Muscle of back (tissue), 13 donors: ENCODE data around the gene OR3A2. TPM values are rescaled to one million over a fixed set of nuclear protein-coding genes. Genes with fewer than 3 reads are reported as not detected.
"Not testable (repeated sequence)": the region's sequence is repeated elsewhere in the genome, so short reads cannot be mapped to it uniquely, and the experiment has no call there.

Source experiments
- DNase-seq, 3 donors: peaks; one replicate each; pipeline versions ENCODE4 v3.0.0 to v3.0.0-alpha.2; 2013
- long read RNA-seq, 9 donors: transcript quantifications; one replicate each; lab custom pipeline, GENCODE V29; 2026
- polyA plus RNA-seq, 10 donors: library from polyadenylated mRNA; unstranded; fragments of 120-200 nt; gene quantifications; one replicate each; pipeline ENCODE4 v1.2.1, GENCODE V29; 2013; ENCODE audit not compliant: insufficient read length in 10 of 10

OR3A2 gene
- polyA plus RNA-seq, result under 1 TPM in 9 of 10 donors, not detected in 1; 0.15 to 0.38 (median 0.27) TPM
- long read RNA-seq, donor 1, result 0 reads
- long read RNA-seq, donor 2, result 0 reads
- long read RNA-seq, donor 3, partial matches to known transcripts, result 0 of 1 reads
- long read RNA-seq, donor 3, other reads (novel, unspliced or antisense), result 0 of 1 reads
- long read RNA-seq, donor 4, result 0 reads
- long read RNA-seq, donor 5, result 0 reads
- long read RNA-seq, donor 6, result 0 reads
- long read RNA-seq, donor 7, result 0 reads
- long read RNA-seq, donor 8, result 0 reads
- long read RNA-seq, donor 9, result 0 reads

DNA sequence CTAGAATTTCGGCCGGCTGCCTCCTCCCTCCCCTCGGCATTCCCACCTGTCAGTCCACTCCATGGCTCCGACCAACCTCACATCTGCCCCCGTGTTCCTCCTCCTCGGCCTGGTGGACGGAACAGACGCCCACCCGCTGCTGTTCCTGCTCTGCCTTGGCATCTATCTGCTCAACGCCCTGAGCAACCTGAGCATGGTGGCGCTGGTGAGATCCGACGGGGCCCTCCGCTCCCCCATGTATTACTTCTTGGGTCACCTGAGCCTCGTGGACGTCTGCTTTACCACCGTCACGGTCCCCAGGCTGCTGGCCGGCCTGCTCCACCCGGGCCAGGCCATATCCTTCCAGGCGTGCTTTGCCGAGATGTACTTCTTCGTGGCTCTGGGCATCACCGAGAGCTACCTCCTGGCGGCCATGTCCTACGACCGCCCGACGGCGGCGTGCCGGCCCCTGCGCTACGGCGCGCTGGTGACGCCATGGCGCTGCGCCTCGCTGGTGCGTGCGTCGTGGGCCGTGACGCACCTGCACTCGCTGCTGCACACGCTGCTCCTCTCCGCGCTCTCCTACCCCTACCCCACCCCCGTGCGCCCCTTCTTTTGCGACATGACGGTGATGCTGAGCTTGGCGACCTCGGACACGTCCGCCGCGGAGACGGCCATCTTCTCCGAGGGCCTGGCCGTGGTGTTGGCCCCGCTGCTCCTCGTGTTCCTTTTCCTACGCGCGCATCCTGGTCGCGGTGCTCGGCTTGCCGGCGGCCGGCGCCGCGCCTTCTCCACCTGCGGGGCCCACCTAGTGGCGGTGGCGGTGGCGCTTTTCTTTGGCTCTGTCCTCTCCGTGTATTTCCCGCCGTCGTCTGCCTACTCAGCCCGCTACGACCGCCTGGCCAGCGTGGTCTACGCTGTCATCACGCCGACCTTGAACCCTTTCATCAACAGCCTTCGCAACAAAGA, at the start of gene OR3A2:
Gene OR3A2 (minus strand): TSS at position 440 of the 948 bp plus-strand sequence.
- DNase-seq, result no peak

DNA sequence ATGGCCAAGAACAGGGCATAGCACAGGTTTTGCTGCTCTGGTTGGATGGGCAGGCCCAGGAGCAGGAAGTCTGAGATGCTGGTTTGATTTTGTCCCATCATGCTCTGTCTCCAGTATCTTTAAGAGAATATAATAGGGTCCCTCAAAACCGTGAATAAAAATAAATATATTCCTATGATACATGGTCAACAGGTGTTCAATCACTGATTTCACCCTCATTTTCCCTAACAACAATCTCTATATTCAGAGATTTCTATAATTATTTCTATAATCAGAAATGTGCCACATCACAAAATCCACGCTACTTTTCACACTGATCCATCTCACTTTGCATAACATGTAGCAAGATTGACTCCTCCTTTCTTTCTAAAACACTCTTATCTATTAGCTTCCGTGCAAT, 47.6 kb upstream of the OR3A2 start, which contains the start of gene OR1E2:
Gene OR1E2 (minus strand): TSS at position 101 of the 400 bp plus-strand sequence. CDS start 0 bp downstream, at position 101.
- DNase-seq, result no peak

DNA sequence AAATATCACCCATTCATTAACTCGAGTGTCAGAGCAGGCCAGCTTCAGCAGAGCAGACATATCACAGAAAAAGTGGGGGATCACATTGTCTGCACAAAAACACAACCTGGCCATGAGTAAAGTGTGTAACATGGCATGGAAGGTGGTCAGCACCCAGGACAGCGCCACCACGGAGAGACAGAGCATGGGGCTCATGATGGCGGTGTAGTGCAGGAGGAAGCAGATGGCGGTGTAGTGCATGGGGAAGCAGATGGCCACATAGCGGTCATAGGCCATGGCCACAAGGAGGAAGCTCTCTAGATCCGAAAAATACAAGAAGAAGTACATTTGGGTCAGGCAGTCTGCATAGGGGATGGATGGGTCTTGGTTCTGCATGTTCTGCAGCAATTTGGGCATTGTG, 47.1 kb upstream of the OR3A2 start:
- peak in 1 of 3 donors; percentile 5 for DNase-seq

DNA sequence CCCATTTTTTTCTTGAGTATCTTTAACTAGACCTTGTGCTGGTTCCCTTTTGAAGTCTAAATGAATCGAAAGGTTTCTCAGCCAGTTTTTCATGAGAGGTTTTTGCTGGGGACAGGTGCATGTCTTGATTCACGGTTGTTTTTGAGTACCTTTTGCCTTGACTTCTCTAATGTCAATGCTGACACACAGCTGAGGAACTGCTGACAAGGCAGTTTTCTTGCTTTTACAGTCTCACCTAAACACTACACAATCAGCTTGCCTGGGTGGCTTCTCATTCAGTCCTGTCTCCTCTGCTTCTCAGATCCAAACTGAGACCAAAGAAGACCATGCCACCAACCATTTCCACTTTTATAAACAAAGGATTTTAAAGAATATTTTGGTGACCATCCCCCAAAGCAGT, 32.1 kb upstream of the OR3A2 start:
- DNase-seq, result no peak

GRCh38 chr17:3415610-3416009, 29.5 kb upstream of the OR3A2 start:
- no peak for DNase-seq

DNA sequence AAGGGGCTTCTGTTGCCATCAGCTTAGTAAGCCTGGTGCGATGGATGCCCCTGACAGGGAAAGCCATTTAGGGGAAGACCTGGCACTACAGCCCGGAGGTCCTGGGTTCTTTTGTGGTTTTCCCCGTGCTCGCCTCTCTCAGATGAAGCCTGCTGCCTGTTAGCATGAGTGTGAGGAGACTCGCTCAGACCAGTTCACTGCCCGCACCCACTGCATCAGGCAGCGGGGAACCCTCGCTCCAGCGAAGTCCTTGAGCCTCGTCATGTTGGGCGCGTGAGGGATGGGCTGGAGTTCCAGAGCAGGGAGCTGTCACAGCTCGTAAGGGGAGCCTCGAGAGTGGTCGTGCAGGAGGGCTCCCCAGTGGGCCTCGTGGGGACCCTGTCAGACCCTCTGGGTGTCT, 26.1 kb upstream of the OR3A2 start:
- not testable (repeated sequence) for DNase-seq

DNA sequence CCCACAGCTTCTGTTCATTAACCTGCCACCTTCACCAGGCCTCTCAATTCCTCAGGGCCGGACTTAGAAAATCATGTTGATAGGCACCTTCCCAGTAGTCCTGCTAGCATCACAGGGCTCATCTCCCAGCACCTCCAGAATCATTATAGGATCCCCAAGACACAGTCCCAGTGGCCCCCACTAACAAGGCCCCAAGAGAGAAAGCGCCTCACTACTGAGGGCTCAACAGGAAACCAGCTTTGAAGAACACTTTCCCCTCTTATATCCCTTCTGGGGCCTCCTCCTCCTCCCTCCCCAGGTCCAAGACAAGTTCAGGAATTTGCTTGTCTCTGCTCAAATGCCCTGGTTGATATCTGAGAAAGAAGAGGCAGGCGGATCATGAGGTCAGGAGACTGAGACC, 25.0 kb upstream of the OR3A2 start, which contains the start of gene OR3A3:
Gene OR3A3 (plus strand): TSS at position 301 of the 400 bp plus-strand sequence.
- DNase-seq, result no peak

DNA sequence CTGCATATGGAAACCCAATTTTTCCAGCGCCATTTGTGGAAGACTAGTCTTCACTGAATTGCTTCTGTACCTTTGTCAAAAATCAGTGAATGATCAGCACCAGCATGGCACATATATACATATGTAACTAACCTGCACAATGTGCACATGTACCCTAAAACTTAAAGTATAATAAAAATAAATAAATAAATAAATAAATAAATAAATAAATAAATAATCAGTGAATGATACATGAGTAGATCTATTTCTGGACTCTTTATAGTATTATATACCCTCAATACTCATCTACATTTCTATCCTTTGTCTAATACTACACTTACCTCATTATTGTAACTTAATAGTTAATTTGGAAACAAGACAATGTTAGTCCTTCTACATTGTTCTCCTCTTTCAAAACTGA, 17.7 kb upstream of the OR3A2 start:
- DNase-seq, result not testable (repeated sequence)

- DNase-seq, result no peak
Measured at GRCh38 chr17:3401786-3402185, 15.7 kb upstream of the OR3A2 start.

GRCh38 chr17:3400055-3400454, 13.9 kb upstream of the OR3A2 start:
- peak in 1 of 3 donors; percentile 5 for DNase-seq

GRCh38 chr17:3398310-3398709, 12.2 kb upstream of the OR3A2 start, which contains the start of gene OR1E1:
TSS of gene OR1E1 (minus strand) at chr17:3398410. CDS start at chr17:3398410, 0 bp downstream.
- DNase-seq, result no peak

- not testable (repeated sequence) for DNase-seq
Measured at GRCh38 chr17:3397801-3398200, 11.7 kb upstream of the OR3A2 start.

- DNase-seq, result no peak
Measured at GRCh38 chr17:3389791-3390190, 3.7 kb upstream of the OR3A2 start.

- DNase-seq, result no peak
Measured at GRCh38 chr17:3381957-3382356, 4.2 kb downstream of the OR3A2 start.

GRCh38 chr17:3378321-3378720, 7.8 kb downstream of the OR3A2 start:
- no peak for DNase-seq

GRCh38 chr17:3371167-3371566, 14.9 kb downstream of the OR3A2 start:
- not testable (repeated sequence) for DNase-seq

DNA sequence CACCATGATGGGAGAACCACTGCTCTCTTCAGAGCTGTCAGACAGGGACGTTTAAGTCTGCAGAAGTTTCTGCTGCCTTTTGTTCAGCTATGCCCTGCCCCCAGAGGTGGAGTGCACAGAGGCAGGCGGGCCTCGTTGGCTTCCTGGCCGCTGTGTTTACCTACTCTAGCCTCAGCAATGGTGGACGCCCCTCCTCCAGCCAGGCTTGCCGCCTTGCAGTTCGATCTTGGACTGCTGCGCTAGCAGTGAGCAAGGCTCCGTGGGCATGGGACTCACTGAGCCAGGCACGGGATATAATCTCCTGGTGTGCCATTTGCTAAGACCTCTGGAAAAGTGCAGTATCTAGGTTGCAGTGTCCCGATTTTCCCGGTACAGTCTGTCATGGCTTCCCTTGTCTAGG, 43.3 kb downstream of the OR3A2 start:
- DNase-seq, result not testable (repeated sequence)

DNA sequence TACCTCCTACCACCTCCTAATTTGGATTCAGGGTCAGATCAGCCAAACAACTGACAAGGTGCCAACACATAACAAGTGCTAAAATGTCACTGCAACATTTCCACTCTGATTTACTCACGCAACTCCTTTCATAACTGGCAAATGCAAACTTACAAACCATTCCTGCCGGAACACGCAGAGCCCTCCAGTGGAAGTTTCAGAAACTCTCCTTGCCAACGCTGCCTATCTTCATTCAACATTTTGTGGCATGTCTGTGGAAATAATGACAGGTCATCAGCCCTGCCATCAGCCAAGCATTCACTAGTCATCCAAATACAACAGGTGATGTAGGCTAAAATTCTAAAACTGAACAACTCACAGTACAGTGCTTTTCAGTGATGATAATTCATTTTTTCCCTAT, 50.2 kb downstream of the OR3A2 start:
- no peak for DNase-seq

DNA sequence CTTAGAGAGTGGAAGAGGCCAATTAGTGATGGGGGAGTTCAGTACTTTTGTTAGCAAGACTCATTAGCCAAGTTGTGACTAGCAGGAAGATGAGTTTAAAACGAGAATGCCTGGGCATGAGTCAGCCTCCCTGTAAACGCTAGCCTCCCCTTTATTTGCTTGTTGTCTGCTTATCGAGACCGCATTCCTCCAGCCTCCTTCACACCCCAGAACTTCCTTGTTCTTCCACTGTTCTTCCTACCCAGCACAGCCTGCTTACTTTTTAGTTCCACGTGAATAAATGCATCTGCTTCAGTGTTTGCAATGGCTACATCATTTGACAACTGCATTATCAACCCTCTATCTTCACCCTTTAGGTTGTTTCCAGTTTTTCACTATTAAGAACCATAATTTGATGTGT, 67.8 kb downstream of the OR3A2 start:
- DNase-seq, result no peak

GRCh38 chr17:3316836-3317235, 69.3 kb downstream of the OR3A2 start:
- DNase-seq, result no peak

GRCh38 chr17:3308603-3309002, 77.5 kb downstream of the OR3A2 start:
- DNase-seq, result no peak

DNA sequence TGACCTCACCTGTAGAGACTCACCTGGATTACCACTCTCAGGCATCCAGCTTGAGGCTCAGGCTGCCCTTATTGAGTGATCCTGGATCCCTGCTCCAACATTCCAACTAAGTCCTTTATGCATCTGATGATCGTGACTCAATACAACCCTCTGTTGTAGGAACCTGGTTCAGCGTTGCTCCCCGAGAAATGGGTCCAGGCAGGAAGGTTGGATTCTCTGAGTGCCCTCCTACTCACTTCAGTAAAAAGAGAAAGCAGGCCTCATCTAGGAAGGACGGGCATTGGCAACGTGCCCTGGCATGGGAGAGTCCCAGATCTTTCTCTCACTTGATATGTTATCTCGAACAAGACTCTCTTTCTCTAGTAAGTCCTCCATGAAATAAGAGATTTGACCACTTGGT, 87.8 kb downstream of the OR3A2 start, which contains the start of gene OR3A1:
Gene OR3A1 (minus strand): TSS at position 101 of the 400 bp plus-strand sequence. CDS start 5,778 bp downstream, outside the sequence.
- no peak for DNase-seq
